ENCODE measurements around the gene ENTPD8.
"Not testable (repeated sequence)": the region's sequence is repeated elsewhere in the genome, so short reads cannot be mapped to it uniquely, and the experiment has no call there.

The ENTPD8 gene

DNA sequence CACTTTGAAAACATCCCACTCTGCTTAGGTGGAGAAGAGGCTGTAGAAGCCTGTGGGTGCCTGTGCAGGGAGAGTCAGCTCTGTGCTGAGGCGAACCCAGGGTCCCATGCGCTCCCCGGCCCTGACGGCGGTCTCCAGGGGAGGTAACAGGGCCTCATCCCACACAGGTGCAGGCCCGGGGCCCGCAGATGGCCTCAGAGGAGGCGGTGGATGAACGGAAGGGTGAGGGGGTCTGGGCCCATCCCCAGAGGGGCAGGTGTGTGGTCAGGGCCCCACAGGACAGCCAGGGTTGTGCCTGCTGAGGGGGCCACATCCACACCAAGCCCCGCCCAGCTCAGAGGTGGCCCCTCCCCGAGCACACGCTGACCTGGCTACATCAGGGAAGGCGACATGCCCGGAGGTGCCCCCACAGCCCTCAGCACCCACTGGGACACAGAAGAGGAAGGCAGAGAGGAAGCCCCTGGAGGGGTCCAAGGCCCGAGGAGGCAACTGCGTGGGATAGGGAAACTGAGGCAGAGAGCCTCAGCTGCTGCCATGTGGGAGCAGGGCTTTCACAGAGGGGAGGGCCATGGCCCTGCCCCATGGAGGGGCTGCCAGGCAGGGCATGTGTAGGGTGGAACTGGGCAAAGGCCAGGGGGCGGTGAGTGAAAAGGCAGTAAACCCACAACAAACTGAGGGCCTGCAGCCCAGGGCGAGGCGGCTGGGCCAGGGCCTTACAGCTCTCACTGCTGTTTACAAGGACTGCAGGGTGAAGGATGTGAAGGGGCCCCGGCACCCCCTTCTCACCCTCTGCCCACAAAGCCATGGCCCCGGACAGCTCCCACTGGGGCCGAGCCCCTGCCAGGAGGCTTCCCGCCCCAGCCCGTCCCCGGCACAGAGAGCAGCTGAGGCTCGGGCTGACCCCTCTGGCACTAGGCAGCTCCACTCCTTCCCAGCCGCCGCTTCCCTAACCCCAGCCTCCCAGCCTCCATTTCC lies 47.7 kb downstream of the ENTPD8 start:
- DNase-seq = no peak

DNA sequence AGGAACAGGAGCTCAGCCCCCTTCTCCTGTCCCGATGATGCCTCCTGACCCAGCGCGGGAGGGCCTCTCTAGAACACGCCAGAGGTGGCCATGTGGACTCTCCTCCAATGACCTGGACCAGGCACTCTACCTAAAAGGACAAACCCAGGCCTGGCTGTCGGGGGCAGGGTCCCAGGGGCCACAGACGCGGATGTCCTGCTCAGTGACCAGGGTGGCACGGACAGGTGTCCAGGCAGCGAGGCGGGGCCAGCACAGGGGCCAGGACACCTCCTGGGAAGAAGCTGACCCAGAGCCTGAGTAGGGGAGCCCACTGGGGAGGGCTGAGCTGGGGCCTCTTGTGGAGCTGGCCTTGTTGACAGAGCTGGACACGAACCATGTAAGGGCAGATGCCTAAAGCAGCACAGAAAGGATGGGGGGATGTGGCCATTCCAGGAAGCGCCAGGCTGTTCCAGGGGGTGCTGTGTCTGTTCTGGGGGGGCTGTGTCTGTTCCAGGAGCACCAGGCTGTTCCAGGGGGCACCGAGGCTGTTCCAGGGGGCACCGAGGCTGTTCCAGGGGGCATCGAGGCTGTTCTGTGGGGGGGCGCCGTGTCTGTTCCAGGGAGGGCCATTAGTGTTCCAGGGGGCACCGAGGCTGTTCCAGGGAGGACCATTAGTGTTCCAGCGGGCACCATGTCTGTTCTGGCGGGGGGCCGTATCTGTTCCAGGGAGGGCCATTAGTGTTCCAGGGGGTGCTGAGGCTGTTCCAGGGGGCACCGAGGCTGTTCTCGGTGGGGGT lies 48.7 kb downstream of the ENTPD8 start:
- no peak for DNase-seq

DNA sequence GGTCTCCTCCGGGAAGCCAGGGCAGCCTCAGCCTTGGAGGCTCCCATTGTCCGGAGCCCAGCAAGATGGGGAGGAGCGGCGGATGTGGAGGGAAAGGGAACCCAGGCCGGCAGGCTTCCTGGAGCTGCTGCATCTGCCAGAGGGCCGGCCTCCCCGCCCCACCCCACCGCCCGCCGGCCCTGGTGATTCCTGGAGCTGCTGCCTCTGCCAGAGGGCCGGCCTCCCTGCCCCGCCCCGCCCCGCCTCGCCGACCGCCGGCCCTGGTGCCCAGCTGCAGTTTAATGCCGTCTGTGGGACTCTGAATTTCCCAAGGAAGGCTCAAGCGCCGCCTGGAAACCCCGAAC lies 49.8 kb downstream of the ENTPD8 start:
- no peak for DNase-seq

DNA sequence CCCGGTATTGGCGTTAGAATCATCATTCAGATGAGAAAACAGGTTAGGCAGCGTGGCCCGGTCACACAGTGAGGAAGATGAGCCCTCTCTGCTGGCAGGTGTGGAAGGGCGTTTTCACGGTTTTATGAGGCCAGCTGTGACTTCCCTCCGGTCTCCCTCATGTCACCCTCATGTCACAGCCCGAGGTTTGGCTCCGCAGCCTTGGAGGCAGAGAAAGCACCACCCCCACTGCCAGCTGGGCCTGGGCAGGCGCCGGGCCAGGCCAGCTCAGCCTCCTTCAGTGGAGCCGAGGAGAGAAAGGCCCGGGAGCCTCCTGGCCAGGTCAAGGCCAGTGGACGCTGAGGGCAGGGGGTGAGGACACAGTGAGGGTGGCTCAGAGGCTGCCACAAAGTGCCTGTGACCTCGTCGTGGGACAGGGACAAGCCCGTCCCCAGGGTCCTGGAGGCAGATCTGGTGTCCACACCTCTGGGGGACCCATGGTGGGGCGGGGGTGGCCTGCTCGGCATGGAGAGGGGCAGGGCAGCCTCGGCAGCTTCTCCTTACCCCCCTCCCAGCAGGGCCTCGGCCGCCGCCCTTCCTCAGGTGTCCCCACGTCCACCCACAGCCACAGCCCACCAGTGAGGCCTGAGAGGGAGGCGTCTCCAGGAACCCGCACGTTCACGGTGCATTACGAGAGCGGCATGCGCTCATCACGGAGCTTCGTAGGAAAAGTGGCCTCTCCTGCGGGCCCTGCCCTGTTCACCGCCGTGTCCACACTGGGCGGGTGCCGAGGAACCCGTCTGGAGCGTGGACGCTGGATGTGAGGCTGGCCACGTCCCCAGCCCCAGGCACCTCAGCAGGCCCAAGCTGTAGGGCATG lies 50.4 kb downstream of the ENTPD8 start:
- peak in 5 of 14 donors; percentile 7 to 16 (median 10) for DNase-seq

DNA sequence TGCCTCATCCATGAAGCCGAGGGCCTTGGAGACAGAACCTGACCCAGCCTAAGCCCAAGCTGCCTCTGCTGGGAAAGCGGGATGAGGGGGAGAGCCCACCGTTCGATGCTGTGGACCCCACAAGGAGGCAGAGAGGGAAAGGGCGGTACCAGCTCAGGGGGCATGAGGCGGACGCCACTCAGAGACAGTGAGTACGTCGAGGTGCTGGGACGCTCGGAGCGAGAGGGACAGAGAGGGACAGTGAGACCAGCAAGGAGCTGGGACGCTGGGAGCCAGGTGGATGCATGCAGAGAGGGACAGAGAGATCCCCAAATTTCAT lies 51.8 kb downstream of the ENTPD8 start:
- DNase-seq = no peak

DNA sequence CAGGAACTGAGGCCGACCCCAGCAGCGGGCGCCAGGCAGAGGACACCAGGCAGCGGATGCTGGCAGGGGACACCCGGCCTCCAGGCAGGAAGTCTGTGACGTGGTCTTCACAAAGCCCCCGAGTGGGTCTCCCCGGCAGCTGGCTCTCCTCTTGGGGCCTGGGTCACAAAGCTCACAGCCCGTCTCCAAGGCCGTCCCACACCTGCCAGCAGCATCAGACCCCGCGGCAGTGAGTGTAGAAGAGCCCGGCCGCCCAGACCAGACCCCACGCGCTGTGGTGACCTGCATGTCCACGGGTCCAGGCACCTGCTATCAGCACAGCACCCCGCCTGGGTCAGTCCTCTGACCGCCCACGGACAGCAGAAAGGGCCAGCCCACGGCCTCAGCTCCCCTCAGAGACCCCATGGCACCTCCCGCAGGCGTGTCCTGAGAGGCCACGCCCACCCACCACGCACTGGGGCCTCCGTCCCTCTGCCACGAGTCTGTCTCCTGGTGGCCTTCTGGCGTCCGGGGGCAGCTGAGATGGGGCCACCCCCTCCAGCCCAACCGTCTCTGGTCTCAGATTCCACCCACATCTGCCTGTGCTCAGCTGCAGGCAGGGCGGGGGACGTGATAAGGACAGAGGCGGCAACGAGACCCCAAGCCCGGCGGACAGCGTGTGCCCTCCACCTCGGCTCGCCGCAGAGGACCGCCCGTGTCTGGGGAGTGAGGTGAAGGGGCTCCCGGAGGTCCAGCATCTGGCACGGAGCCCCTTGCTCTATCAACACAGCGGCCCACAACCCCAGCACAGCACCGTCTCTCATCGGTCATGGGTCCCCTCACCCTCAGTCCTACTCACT lies 52.3 kb downstream of the ENTPD8 start:
- DNase-seq = no peak

DNA sequence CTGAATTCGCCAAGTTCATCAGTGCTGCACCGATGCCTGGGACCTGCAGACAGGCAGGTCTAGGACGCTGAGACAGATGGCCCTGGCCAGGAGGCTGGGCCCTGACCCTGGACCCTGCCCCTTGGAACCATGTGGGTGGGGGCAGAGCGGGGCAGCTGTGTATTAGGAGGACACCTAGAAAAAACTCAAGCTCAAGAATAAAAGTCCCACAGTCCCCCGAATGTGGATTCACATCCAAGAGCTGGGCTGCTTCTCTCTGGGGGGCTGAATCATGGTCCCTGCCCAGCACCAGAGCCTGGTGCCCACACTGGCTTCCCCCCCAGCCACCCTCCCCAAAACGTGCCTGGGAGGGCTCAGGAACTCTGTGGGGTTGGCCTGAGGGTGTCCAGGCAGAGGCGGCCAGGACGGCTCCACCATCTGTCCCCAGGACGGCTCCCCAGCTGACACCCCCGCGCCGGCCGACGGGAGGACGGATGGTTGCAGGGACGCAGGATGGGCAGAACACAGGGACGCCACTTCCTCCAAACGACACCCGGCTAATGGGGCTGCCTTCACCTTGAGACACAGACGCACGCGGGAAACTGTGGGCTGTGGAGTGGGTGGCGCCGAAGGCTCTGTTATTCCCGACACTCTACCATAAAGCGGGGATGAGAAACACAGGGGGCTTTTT lies 53.1 kb downstream of the ENTPD8 start:
- no peak for DNase-seq

DNA sequence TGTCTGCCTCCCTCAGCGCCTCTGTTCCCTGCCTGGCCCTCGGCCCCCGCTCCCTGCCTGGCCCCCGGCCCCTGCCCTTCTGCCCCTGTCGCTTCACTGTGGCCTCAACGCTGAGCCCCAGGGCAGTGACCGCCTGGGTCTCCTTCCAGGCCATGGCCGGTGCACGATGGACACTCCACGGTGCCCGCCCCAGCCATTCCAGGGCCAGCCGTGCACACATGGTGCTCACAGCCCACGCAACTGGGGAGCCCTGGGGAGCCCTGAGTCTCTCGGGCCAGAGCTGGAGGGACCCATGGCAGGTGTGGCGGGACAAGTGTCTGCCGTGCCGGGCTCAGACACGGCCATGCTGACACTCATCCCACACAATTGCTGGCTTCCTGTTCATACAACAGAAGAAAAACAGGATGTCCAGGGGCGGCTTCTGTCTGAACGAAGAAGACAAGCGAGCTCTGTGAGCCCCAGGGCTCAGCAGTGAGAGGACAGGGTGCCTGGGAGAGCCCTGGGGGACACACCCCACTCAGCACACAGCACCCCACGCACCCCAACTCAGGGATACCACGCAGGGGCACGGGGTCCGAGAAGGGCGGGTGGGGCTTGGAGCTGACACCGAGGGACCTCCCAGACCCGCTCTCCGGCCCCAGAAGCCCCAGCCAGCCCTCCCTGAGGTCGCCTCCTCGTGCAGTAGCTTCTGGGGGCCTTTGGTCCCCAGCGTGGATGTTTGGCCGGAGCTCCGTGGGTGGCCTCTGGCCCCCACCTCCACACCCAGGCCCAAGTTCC lies 53.9 kb downstream of the ENTPD8 start:
- no peak for DNase-seq

DNA sequence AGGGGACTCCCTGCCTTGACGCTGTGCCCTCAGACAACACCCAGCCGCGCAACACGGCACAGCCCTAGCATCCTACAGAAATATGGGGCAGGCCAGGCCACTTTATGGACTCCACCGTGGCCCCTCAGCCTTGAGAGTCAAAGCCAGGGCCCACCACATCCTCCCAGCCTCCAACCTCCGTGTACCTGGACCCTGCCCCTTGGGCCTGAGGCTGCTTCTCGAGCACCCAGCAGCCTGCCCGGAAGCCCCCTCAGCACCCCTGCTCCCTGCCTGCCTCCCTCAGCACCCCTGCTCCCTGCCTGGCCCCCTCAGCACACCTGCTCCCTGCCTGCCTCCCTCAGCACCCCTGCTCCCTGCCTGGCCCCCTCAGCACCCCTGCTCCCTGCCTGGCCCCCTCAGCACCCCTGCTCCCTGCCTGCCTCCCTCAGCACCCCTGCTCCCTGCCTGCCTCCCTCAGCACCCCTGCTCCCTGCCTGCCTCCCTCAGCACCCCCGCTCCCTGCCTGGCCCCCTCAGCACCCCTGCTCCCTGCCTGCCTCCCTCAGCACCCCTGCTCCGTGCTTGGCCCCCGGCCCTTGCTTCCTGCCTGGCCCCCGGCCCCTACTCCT lies 54.5 kb downstream of the ENTPD8 start:
- not testable (repeated sequence) for DNase-seq

DNA sequence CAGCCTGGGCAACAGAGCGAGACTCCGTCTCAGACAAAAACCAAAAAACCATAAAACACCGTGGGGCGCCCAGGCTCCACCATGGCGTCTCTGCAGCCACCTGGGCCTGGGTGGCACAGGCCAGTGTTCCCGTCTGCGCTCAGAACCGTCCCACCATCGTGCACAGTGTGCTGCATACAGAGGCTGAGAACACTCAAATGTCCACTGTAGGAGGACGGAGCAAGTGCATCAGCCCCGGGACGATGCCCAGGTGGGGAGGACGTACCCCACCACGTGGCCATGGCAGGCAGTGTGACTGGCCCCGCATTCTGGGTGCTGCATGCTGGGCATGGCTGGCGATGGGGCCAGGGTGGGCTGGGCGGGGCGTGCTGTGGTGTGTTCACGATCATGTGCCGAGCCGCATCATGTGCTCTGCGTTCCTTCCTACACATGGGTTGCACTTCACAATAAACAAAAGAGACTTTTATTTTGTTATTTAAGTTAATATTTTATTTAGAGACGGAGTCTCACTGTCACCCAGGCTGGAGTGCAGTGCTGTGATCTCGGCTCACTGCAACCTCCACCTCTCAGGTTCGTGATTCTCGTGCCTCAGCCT lies 56.0 kb downstream of the ENTPD8 start:
- no peak for DNase-seq
